Liver (tissue), 9 donors: ENCODE measurements around the gene ASH1L. TPM values are rescaled to one million over a fixed set of nuclear protein-coding genes. Genes with fewer than 3 reads are reported as not detected.

Experiments used
- DNase-seq: peaks from one replicate; pipeline ENCODE4 v3.0.0-alpha.2; 2017; ENCODE audit warnings: low spot score
- H3K27ac ChIP-seq, 2 donors: one replicate each; pipeline ENCODE4 v1.7.0; 2013; ENCODE audit warnings: inconsistent platforms in 2 of 2, low read length in 2 of 2, control low read depth in 1 of 2, low read depth in 1 of 2, mild to moderate bottlenecking in 1 of 2
- H3K27me3 ChIP-seq, 4 donors: one replicate each; pipeline versions ENCODE4 v1.6.1 to v1.7.0; 2013; ENCODE audit warnings: low read length in 3 of 4, inconsistent platforms in 1 of 4, mild to moderate bottlenecking in 1 of 4, moderate library complexity in 1 of 4; ENCODE audit not compliant: control insufficient read depth in 4 of 4, insufficient read depth in 4 of 4
- H3K36me3 ChIP-seq, 4 donors: one replicate each; pipeline versions ENCODE4 v1.6.1 to v1.7.0; 2013; ENCODE audit warnings: low read length in 3 of 4, mild to moderate bottlenecking in 3 of 4, low read depth in 1 of 4, moderate library complexity in 1 of 4; ENCODE audit not compliant: control insufficient read depth in 4 of 4, insufficient read depth in 3 of 4
- H3K4me1 ChIP-seq, 4 donors: one replicate each; pipeline versions ENCODE4 v1.6.1 to v1.7.0; 2013; ENCODE audit warnings: low read length in 3 of 4, mild to moderate bottlenecking in 3 of 4, moderate library complexity in 1 of 4; ENCODE audit not compliant: control insufficient read depth in 4 of 4, insufficient read depth in 4 of 4
- H3K4me3 ChIP-seq, 3 donors: one replicate each; pipeline versions ENCODE4 v1.6.1 to v1.7.0; 2013; ENCODE audit warnings: low read length in 3 of 3, control low read depth in 1 of 3, low read depth in 1 of 3, mild to moderate bottlenecking in 1 of 3
- H3K9ac ChIP-seq, 2 donors: one replicate each; pipeline ENCODE4 v1.7.0; 2013; ENCODE audit warnings: low read length in 2 of 2, mild to moderate bottlenecking in 2 of 2, moderate library complexity in 2 of 2, control low read depth in 1 of 2, low read depth in 1 of 2
- H3K9me3 ChIP-seq, 4 donors: one replicate each; pipeline versions ENCODE4 v1.6.1 to v1.7.0; 2013; ENCODE audit warnings: low read length in 3 of 4; ENCODE audit not compliant: control insufficient read depth in 4 of 4
- EGR1 ChIP-seq, 2 donors: IDR thresholded peaks; 2 replicates each; pipeline ENCODE4 v1.6.1; 2016 to 2018; ENCODE audit warnings: antibody characterized with exemption in 2 of 2, low read depth in 2 of 2
- FOXA1 ChIP-seq: IDR thresholded peaks from 2 replicates; pipeline ENCODE4 v1.6.1; 2016; ENCODE audit warnings: antibody characterized with exemption
- GABPA ChIP-seq, 2 donors: IDR thresholded peaks in 1 of 2; conservative IDR thresholded peaks in 1 of 2; 2 replicates each; pipeline ENCODE4 v1.6.1; 2016; ENCODE audit warnings: antibody characterized with exemption in 2 of 2, mild to moderate bottlenecking in 1 of 2, moderate library complexity in 1 of 2
- HNF4A ChIP-seq, 2 donors: conservative IDR thresholded peaks; 2 replicates each; pipeline ENCODE4 v1.6.1; 2016; ENCODE audit warnings: antibody characterized with exemption in 2 of 2, mild to moderate bottlenecking in 2 of 2
- HNF4G ChIP-seq: IDR thresholded peaks from 2 replicates; pipeline ENCODE4 v1.6.1; 2016; ENCODE audit warnings: antibody characterized with exemption
- JUND ChIP-seq, 2 donors: IDR thresholded peaks; 2 replicates each; pipeline ENCODE4 v1.6.1; 2016; ENCODE audit warnings: antibody characterized with exemption in 2 of 2
- MAX ChIP-seq: IDR thresholded peaks from 2 replicates; pipeline ENCODE4 v1.6.1; 2016; ENCODE audit warnings: antibody characterized with exemption
- RAD21 ChIP-seq, 2 donors: IDR thresholded peaks; 2 replicates each; pipeline ENCODE4 v1.6.1; 2016; ENCODE audit warnings: antibody characterized with exemption in 2 of 2, mild to moderate bottlenecking in 2 of 2
- RXRA ChIP-seq, 2 donors: IDR thresholded peaks; 2 replicates each; pipeline ENCODE4 v1.6.1; 2017 to 2018; ENCODE audit warnings: antibody characterized with exemption in 2 of 2, mild to moderate bottlenecking in 1 of 2
- SP1 ChIP-seq: IDR thresholded peaks from 2 replicates; pipeline ENCODE4 v1.6.1; 2018; ENCODE audit warnings: antibody characterized with exemption, mild to moderate bottlenecking
- TAF1 ChIP-seq: conservative IDR thresholded peaks from 2 replicates; pipeline ENCODE4 v1.6.1; 2016; ENCODE audit warnings: antibody characterized with exemption, mild to moderate bottlenecking
- YY1 ChIP-seq: IDR thresholded peaks from 2 replicates; pipeline ENCODE4 v1.6.1; 2016; ENCODE audit warnings: antibody characterized with exemption, mild to moderate bottlenecking
- WGBS: extraction: QIAGEN DNeasy Blood & Tissue Kit; methylation state at CpG from one replicate; pipeline ENCODE4 v1.1.7; 2013; 5-methylcytosine and 5-hydroxymethylcytosine counted together
- polyA plus RNA-seq, 2 donors: library from polyadenylated mRNA; stranded (reverse) in 1 of 2; unstranded in 1 of 2; fragments of 200-250 nt in 1 of 2; fragments of >200 nt in 1 of 2; fragmentation: Nextera tagmentation in 1 of 2; extraction: Ambion mirVana in 1 of 2; gene quantifications; one replicate each; pipeline versions ENCODE4 v1.2.1 to v1.2.3, GENCODE V29; 2013 to 2015
- total RNA-seq, 2 donors: library from RNA; depleted of rRNA; stranded (reverse); fragments of >200 nt; gene quantifications; one replicate each; pipeline ENCODE4 v1.2.3, GENCODE V29; 2014
- TF ChIP-seq, protein P1 (sequence below): IDR thresholded peaks from 2 replicates; pipeline ENCODE4 v1.6.1; 2016; ENCODE audit warnings: antibody characterized with exemption
- TF ChIP-seq, protein P2 (sequence below): IDR thresholded peaks from 2 replicates; pipeline ENCODE4 v1.6.1; 2016; ENCODE audit warnings: antibody characterized with exemption, mild to moderate bottlenecking
- TF ChIP-seq, protein P3 (sequence below): fragments of 150-350 bp; IDR thresholded peaks from 2 replicates; pipeline ENCODE4 v1.5.1; 2017; ENCODE audit warnings: improper control_type of control experiment, low read depth, low read length; ENCODE audit not compliant: missing input control
- donor health status: healthy.
- donor health status: healthy.
- donor health status: healthy.
- donor health status: healthy.
- donor health status: healthy.

The ASH1L gene
- total and polyA plus RNA-seq, 4 donors: 3.9 to 30.3 (median 13.9) TPM

DNA sequence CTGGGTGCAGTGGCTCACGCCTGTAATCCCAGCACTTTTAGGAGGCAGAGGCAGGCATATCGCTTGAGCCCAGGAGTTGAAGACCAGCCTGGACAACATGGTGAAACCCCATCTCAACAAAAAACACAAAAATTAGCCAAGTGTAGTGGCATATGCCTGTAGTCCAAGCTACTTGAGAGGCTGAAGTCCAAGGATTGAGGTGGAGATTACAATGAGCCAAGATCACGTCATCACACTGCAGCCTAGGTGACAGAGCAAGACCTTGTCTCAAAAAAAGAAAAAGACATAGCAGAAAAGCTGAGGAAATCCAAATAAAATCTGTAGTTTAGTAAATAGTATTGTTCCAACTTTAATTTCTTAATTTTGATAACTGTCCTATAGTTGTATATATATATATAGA, 11.5 kb upstream of the ASH1L start:
- Histone ChIP-seq H3K9ac (no peak overlapping the region), H3K36me3 (peaks cover 0 to 3% (median 1%) of the 10 kb centered on the region in 4 donors), H3K9me3 (no peaks in the 10 kb centered on the region), H3K27me3 (no peaks in the 10 kb centered on the region), H3K27ac (no peak overlapping the region), H3K4me3 (no peak overlapping the region), H3K4me1 (no peaks in the 10 kb centered on the region)
- no peak for TF ChIP-seq SP1
- no peak for TF ChIP-seq YY1
- WGBS: 92% methylated on average over 3 of the region's 3 CpGs
- DNase-seq: no peak

- Histone ChIP-seq H3K27ac (no peak overlapping the region), H3K36me3 (peaks cover 0 to 3% (median 1%) of the 10 kb centered on the region in 4 donors), H3K9ac (no peak overlapping the region), H3K4me1 (no peaks in the 10 kb centered on the region), H3K4me3 (no peak overlapping the region), H3K9me3 (no peaks in the 10 kb centered on the region), H3K27me3 (no peaks in the 10 kb centered on the region)
- WGBS: 88% methylated on average over 4 of the region's 4 CpGs
- TF ChIP-seq, protein P1, sequence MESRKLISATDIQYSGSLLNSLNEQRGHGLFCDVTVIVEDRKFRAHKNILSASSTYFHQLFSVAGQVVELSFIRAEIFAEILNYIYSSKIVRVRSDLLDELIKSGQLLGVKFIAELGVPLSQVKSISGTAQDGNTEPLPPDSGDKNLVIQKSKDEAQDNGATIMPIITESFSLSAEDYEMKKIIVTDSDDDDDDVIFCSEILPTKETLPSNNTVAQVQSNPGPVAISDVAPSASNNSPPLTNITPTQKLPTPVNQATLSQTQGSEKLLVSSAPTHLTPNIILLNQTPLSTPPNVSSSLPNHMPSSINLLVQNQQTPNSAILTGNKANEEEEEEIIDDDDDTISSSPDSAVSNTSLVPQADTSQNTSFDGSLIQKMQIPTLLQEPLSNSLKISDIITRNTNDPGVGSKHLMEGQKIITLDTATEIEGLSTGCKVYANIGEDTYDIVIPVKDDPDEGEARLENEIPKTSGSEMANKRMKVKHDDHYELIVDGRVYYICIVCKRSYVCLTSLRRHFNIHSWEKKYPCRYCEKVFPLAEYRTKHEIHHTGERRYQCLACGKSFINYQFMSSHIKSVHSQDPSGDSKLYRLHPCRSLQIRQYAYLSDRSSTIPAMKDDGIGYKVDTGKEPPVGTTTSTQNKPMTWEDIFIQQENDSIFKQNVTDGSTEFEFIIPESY: no peak
- TF ChIP-seq GABPA (IDR thresholded peaks at IDR 0.05 in 1 of 2, conservative IDR thresholded peaks at IDR 0.05 in 1 of 2) (no peak), MAX (no peak), JUND (IDR thresholded peaks at IDR 0.05) (no peak), HNF4G (no peak), RAD21 (IDR thresholded peaks at IDR 0.05) (no peak), HNF4A (conservative IDR thresholded peaks at IDR 0.05) (no peak), FOXA1 (no peak), RXRA (IDR thresholded peaks at IDR 0.05) (no peak), EGR1 (IDR thresholded peaks at IDR 0.05; ENCODE audit: low read depth in 2 of 2) (no peak), TAF1 (no peak)
- TF ChIP-seq, protein P2, sequence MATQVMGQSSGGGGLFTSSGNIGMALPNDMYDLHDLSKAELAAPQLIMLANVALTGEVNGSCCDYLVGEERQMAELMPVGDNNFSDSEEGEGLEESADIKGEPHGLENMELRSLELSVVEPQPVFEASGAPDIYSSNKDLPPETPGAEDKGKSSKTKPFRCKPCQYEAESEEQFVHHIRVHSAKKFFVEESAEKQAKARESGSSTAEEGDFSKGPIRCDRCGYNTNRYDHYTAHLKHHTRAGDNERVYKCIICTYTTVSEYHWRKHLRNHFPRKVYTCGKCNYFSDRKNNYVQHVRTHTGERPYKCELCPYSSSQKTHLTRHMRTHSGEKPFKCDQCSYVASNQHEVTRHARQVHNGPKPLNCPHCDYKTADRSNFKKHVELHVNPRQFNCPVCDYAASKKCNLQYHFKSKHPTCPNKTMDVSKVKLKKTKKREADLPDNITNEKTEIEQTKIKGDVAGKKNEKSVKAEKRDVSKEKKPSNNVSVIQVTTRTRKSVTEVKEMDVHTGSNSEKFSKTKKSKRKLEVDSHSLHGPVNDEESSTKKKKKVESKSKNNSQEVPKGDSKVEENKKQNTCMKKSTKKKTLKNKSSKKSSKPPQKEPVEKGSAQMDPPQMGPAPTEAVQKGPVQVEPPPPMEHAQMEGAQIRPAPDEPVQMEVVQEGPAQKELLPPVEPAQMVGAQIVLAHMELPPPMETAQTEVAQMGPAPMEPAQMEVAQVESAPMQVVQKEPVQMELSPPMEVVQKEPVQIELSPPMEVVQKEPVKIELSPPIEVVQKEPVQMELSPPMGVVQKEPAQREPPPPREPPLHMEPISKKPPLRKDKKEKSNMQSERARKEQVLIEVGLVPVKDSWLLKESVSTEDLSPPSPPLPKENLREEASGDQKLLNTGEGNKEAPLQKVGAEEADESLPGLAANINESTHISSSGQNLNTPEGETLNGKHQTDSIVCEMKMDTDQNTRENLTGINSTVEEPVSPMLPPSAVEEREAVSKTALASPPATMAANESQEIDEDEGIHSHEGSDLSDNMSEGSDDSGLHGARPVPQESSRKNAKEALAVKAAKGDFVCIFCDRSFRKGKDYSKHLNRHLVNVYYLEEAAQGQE: no peak
- TF ChIP-seq, protein P3, sequence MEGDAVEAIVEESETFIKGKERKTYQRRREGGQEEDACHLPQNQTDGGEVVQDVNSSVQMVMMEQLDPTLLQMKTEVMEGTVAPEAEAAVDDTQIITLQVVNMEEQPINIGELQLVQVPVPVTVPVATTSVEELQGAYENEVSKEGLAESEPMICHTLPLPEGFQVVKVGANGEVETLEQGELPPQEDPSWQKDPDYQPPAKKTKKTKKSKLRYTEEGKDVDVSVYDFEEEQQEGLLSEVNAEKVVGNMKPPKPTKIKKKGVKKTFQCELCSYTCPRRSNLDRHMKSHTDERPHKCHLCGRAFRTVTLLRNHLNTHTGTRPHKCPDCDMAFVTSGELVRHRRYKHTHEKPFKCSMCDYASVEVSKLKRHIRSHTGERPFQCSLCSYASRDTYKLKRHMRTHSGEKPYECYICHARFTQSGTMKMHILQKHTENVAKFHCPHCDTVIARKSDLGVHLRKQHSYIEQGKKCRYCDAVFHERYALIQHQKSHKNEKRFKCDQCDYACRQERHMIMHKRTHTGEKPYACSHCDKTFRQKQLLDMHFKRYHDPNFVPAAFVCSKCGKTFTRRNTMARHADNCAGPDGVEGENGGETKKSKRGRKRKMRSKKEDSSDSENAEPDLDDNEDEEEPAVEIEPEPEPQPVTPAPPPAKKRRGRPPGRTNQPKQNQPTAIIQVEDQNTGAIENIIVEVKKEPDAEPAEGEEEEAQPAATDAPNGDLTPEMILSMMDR: no peak
- no peak for DNase-seq
These were observed 8.0 kb upstream of the ASH1L start for GRCh38 chr1:155570593-155570990.
